Central memory CD4-positive, alpha-beta T cell (primary cell): Measurements from ENCODE around the gene C1orf21.

Source experiments
- DNase-seq: peaks from one replicate; pipeline ENCODE4 v3.0.0; 2022

Gene C1orf21

GRCh38 chr1:184664661-184665060, 277.8 kb downstream of the C1orf21 start:
- DNase-seq: no peak

DNA sequence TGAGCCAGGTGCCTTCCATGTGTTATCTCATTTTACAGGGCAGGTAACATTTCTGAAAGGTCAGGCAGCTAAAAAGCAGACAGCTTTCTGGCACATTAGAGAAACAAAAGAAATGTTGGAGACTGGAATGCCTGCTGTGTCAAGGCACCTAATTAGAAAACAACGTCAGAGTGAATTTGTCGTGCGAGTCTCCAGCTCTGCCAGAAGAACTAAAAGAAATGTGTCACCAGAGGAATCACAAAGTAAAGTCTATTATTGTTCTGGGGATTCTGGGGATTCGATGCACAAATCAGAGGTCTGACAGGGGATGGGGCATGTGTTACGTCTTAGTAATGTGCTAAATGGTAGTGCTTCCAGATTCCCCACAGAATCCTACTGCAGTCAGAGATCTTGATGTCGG, 278.5 kb downstream of the C1orf21 start:
- no peak for DNase-seq

- DNase-seq: no peak
Measured at GRCh38 chr1:184669391-184669790, 282.6 kb downstream of the C1orf21 start.

DNA sequence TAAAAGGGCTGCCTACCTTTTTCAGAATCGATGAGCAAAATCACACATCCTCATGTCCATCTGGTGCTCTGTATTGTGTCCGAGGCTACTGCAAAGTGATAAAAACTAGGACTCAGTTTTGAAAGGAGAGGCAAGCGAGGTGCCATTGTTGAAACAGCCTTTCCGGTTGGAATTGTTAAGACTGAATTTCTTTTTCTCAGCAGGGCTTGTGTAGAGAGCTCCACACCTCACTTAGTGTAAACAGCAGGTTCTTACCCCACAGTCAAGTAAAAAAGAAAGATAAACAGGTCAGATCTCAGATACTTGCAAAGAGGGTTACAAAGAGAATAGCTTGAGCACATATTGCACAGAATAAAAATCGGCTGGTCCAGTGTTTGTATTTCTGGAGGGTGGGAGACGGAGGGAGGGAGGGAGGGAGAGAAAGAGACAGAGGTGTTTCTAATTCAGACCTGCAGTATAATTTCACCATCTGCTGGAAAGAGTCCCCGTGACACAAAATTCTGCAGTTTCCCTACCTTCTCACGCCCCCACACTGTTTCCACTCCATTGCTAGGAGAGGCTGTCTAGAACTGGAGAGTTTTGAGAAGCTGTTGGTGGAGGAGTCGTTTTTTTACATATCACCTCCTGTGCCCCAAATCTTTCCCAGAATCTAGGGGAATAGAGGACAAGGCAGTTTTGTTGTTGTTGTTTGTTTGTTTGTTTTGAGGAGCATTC, 285.3 kb downstream of the C1orf21 start:
- DNase-seq: no peak

DNA sequence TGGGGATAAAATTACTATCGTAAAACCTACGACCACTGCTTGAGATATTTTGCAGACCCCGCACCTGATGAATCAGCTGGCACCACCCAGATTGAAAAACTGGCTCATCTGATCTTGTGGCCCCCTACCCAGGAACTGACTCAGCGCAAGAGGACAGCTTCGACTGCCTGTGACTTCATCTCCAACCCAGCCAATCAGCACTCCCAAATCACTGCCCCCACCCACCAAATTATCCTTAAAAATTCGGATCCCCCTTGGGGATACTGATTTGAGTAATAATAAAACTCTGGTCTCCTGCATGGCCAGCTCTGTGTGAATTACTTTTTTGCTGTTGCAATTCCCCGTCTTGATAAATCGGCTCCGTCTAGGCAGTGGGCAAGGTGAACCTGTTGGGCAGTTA, 286.5 kb downstream of the C1orf21 start:
- no peak for DNase-seq

DNA sequence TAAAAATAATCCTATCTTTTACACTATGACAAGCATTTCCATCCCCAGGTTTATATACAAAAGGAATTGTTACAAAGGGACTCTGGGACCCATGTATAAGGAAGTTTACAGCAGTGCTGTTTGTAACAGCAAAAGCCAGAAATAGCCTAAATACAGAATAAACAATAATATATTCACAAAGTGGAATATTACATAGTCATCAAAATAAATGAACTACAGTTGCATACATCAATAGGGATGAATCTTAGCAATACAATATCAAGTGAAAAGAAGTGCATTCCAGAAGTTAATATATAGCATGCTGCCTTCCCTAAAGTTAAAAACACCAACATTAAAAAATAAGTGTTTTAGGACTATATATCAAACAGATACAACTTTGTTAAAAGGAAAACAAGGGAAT, 290.5 kb downstream of the C1orf21 start:
- no peak for DNase-seq
